NOMO-1 treated with dmso at 0.1 percent for 144 hours (cell line): ENCODE data around the gene SLC27A3.

Experiments used
- DNase-seq: peaks from one replicate; lab custom pipeline; 2025; ENCODE audit not compliant: unreplicated experiment; lab: John Stamatoyannopoulos, UW

The SLC27A3 gene

DNA sequence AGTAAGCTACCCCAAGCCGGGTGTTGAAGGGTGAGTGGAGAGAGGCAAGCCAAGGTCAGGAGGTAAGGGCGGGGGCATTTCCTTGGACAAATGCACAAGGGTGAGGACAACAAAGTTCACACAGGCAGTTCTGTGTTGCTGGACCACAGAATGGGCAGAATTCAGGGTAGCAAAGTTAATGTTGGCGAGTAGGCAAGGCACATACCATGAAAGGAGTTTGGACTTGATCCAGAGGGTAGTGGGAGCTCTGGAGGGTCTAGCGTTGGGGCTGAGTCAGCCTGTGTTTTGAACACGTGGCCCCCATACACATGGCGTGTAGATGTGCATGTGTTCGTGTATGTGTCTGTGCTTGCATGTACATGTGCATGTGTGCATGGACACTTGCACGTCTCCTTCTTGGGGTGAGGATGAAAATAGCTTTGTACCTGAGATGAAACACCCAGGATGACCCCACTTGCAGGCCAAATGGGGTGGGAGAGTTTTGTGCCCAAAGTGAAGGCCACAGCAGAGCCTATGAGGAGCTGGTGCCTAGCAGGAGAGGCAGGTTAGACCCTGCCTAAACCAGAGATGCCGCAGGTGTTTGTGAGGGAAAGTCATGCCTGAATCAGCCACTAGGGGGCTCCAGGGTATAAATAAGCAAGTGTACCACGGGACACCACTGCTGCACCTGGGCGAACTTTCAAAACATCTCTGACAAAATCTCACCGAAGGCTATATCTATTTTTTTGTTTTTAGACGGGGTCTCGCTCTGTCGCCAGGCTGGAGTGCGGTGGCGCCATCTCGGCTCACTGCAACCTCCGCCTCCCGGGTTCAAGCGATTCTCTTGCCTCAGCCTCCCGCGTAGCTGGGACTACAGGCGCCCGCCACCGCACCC, 21.8 kb downstream of the SLC27A3 start:
- DNase-seq = peak; percentile 43

DNA sequence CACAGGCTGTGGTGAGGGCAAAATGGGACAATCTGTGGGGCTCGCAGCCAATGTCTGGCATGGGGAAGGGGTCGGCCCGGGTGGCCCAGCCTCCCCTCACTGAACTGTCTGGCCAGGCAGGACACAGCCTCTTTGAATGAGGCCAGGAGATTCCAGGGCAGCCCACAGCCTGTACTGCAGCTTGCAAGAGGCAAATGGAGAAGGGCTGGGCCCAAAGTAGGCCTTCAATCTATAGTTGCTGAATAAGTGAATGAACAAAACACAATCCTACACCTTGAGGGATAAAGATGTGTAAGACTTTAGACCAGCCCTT, 23.2 kb downstream of the SLC27A3 start:
- DNase-seq = no peak

- DNase-seq = no peak
Measured at GRCh38 chr1:153799016-153799415, 23.8 kb downstream of the SLC27A3 start.

- DNase-seq = no peak
Measured at GRCh38 chr1:153799566-153800465, 24.6 kb downstream of the SLC27A3 start.

GRCh38 chr1:153800516-153800915, 25.3 kb downstream of the SLC27A3 start:
- no peak for DNase-seq

GRCh38 chr1:153801028-153801625, 25.9 kb downstream of the SLC27A3 start:
- no peak for DNase-seq

DNA sequence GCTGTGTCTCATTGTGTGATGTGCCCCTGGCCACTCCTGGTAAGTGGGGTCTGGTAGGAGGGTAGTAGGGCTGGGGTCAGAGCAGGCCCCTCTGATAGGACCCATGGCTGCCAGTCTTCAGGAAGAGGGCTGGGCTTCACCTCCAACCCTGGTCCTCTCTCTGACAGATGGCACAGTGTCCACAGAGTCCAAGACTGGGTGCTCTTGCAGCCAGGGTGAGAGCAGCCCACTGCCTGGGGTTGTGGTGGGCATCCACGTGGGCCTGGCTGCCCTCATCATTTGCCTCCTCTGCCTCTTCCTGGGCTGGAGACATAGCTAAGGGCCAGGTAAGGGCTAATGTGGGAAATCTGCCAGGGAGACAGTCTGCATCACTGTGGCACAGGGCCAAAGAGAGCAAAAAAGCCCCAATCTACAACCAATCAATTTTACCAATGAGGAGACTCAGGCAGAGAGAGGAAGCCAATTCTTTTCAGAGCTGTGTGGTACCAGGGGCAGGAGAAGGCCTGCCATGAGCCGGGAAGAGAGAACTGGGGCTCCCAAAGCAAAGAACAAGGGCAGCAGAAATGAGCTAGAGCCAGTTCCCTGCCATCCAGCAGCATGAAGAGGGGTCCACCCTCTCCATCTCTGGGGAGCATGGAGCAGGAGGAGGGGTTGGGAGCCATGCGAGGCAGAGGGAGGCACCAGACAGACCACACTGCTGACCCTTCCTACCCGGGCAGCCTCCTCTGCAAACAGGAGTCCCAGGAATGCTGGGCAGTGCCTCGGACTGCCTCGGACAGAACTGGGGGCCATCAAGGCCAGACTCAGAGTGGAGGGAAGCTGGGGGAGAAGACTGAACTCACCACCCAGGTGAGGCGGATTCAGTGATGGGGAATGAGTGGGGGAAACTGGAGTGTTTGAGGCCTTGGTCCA, 26.8 kb downstream of the SLC27A3 start:
- no peak for DNase-seq

DNA sequence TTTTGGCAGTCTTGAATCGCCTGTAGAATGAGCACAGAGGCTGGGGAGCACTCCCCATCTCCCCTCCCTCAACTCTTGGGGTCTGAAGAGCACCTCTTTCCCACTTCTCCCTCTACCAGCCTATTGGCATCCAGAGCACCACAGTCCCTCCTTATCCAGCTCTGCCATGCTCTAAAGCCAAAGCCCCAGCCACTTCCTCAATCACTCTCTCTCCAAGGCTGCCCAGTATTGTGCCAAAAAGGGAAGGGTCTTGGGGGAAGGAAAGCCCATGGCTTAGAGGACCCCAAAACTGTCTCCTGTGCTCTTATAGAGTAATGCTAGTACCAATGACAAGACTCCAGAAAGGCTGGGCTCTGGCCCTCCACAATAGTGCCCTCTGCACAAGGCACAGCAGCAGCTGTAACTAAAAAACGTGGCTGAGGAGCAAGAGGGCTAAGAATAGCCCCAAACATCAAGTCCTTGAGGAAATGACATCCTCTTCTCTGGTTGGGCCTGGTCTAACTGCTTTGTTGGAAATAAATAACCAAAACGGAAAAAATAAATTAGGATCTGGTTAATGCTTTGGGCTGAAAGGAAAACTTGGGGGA, 28.4 kb downstream of the SLC27A3 start:
- no peak for DNase-seq

- DNase-seq = no peak
Measured at GRCh38 chr1:153804112-153804511, 28.9 kb downstream of the SLC27A3 start.

DNA sequence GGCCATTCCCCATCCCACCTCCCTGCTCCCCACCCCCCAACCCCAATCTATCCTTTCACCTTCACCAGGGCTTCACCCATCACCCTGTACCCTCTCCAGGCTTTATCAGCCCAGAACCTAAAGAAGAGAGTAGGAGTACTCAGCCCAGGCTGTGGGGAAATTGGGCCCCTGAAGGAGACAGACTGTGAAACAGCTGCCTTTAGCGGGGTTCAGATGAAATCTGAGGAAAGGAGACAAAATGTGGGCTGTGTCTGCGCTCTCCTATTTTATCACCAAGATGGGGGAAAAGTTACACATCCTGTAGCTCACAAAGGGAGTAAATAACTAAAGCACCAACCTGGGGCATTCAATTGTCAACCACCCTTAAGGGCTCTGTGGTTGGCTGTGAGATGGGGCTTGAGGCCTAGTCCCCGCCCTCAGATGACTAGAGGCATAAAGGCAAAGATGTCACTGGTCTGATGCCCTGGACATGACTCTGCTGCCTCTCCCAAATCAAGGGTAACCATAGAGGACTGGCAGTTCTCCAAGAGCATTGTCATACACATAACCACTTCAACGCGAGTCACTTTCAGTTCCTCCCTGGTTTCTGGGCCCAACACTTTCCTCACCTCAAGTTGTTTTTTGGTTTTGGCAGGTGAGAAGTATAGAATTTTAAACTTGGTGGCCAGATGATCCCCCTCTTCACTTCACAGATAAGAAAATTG, 30.0 kb downstream of the SLC27A3 start:
- DNase-seq = peak; percentile 92

GRCh38 chr1:153805886-153806719, 30.9 kb downstream of the SLC27A3 start:
- peak; percentile 19 for DNase-seq

GRCh38 chr1:153816283-153816889, 41.2 kb downstream of the SLC27A3 start:
- no peak for DNase-seq

DNA sequence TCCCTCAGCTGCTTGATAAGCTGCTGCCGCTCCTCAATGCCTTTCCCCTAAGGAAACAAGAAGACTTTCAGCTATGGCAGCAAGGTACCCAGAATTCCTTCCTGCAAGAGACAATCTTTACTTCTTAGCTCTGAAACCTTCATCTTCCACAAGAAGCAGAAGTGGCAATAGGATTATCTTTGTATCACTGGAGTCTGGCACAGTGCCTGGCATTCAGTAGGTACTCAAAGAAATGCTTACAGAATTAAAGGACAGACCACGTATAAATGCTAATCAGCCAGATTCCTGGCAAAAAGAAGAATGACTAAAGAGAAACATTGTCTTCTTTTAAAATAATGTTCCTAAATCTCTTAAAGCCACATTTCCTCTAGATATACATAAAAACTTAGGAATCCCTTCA, 43.7 kb downstream of the SLC27A3 start:
- DNase-seq = no peak

GRCh38 chr1:153827168-153827964, 52.2 kb downstream of the SLC27A3 start:
- no peak for DNase-seq
